Measurements from ENCODE around the gene PAIP2.
"Not testable (repeated sequence)": the region's sequence is repeated elsewhere in the genome, so short reads cannot be mapped to it uniquely, and the experiment has no call there.

The PAIP2 gene

GRCh38 chr5:139379626-139380449 is 38.2 kb downstream of the PAIP2 start:
- no peak for DNase-seq

GRCh38 chr5:139381837-139382761 is 40.4 kb downstream of the PAIP2 start:
- DNase-seq: no peak

- DNase-seq: no peak
Observed at GRCh38 chr5:139382807-139383206, 41.2 kb downstream of the PAIP2 start.

- DNase-seq: no peak
Observed at GRCh38 chr5:139383275-139383992, 41.8 kb downstream of the PAIP2 start, which contains the start of gene SLC23A1. Gene SLC23A1 (minus strand): TSS chr5:139383297. CDS start chr5:139383253, 44 bp downstream.

- DNase-seq: no peak
Observed at GRCh38 chr5:139383993-139384590, 42.4 kb downstream of the PAIP2 start.

GRCh38 chr5:139384591-139385051 is 43.0 kb downstream of the PAIP2 start:
- DNase-seq: no peak

- DNase-seq: no peak
Observed at GRCh38 chr5:139385061-139386049, 43.7 kb downstream of the PAIP2 start.

GRCh38 chr5:139386050-139386438 is 44.4 kb downstream of the PAIP2 start:
- no peak for DNase-seq

- not testable (repeated sequence) for DNase-seq
Observed at GRCh38 chr5:139386956-139387355, 45.3 kb downstream of the PAIP2 start.

- DNase-seq: no peak
Observed at GRCh38 chr5:139387611-139388197, 46.0 kb downstream of the PAIP2 start.

- peak; percentile 53 for DNase-seq
Observed at GRCh38 chr5:139388198-139388821, 46.7 kb downstream of the PAIP2 start.

- no peak for DNase-seq
Observed at GRCh38 chr5:139389701-139390638, 48.3 kb downstream of the PAIP2 start, which contains the start of gene MZB1. Gene MZB1 (minus strand): TSS chr5:139389913. CDS start chr5:139389856, 57 bp downstream.

GRCh38 chr5:139390639-139391569 is 49.2 kb downstream of the PAIP2 start:
- no peak for DNase-seq

- DNase-seq: peak; percentile 16
Observed at GRCh38 chr5:139391570-139392323, 50.1 kb downstream of the PAIP2 start.

- no peak for DNase-seq
Observed at GRCh38 chr5:139392324-139392677, 50.6 kb downstream of the PAIP2 start.

- peak; percentile 25 for DNase-seq
Observed at GRCh38 chr5:139392678-139393496, 51.2 kb downstream of the PAIP2 start.

All from DMS153 (cell line).